ENCODE results near the gene GRIK1.
A peak's percentile ranks its signal among the peaks of the same experiment; 100 is the strongest.

GRIK1 gene

DNA sequence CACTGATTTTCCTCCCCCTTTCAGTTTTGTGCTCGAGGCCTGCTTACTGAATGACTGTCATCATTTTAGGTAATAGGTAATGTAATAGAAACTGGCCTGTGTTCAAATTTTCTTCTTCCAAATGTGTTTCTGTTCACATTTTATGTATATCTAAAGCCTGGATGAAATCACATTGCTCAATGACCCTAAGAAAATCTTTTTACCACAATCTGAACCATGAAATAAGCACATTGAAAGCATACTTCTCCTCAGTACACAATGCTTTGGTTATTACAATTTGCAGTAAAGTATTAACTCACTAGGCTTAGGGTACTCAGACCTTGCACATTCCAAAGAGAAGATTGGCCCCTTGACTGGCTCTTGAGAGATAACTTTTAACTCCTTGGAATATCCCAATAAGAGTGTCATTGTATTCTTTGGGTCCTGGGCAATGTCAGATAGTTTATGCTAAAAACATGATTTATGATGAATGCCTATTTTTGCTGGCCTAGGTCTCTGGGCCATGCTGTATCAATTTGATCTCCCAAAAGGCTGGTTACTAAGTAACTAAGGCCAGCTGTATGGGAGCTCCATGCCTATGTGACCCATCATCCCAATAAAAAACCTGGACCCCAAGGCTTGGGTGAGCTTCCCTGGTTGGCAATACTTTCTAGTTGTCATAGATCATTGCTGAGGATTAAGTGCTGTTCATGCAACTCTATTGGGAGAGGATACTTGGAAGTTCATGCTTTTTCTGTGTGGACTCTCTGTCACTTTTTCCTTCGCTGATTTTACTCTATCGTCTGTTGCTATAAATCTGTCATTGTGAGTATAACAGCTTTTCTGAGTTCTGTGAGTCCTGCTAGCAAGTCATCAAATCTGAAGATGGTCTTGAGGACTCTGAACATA, 293.9 kb downstream of the GRIK1 start:
- Mint-ChIP-seq H3K36me3 (ENCODE audit: low read depth) (no peaks in the 10 kb centered on the region), H3K4me3 (no peak overlapping the region), H3K4me1 (no peaks in the 10 kb centered on the region), H3K27ac (peak overlapping the region; percentile 47 to 76 (median 54)), H3K9me3 (no peaks in the 10 kb centered on the region), H3K27me3 (ENCODE audit: low read depth) (no peaks in the 10 kb centered on the region)
- TF ChIP-seq, protein P1, sequence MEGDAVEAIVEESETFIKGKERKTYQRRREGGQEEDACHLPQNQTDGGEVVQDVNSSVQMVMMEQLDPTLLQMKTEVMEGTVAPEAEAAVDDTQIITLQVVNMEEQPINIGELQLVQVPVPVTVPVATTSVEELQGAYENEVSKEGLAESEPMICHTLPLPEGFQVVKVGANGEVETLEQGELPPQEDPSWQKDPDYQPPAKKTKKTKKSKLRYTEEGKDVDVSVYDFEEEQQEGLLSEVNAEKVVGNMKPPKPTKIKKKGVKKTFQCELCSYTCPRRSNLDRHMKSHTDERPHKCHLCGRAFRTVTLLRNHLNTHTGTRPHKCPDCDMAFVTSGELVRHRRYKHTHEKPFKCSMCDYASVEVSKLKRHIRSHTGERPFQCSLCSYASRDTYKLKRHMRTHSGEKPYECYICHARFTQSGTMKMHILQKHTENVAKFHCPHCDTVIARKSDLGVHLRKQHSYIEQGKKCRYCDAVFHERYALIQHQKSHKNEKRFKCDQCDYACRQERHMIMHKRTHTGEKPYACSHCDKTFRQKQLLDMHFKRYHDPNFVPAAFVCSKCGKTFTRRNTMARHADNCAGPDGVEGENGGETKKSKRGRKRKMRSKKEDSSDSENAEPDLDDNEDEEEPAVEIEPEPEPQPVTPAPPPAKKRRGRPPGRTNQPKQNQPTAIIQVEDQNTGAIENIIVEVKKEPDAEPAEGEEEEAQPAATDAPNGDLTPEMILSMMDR (IDR thresholded peaks at IDR 0.05; ENCODE audit: unreplicated experiment in 3 of 3) = no peak

GRCh38 chr21:29643289-29643688, 296.5 kb downstream of the GRIK1 start:
- Mint-ChIP-seq H3K9me3 (no peaks in the 10 kb centered on the region), H3K4me3 (no peak overlapping the region), H3K27me3 (ENCODE audit: low read depth) (no peaks in the 10 kb centered on the region), H3K27ac (no peak overlapping the region), H3K4me1 (peaks cover 5% of the 10 kb centered on the region), H3K36me3 (ENCODE audit: low read depth) (no peaks in the 10 kb centered on the region)
- TF ChIP-seq, protein P1 (IDR thresholded peaks at IDR 0.05; ENCODE audit: unreplicated experiment in 3 of 3) = no peak

DNA sequence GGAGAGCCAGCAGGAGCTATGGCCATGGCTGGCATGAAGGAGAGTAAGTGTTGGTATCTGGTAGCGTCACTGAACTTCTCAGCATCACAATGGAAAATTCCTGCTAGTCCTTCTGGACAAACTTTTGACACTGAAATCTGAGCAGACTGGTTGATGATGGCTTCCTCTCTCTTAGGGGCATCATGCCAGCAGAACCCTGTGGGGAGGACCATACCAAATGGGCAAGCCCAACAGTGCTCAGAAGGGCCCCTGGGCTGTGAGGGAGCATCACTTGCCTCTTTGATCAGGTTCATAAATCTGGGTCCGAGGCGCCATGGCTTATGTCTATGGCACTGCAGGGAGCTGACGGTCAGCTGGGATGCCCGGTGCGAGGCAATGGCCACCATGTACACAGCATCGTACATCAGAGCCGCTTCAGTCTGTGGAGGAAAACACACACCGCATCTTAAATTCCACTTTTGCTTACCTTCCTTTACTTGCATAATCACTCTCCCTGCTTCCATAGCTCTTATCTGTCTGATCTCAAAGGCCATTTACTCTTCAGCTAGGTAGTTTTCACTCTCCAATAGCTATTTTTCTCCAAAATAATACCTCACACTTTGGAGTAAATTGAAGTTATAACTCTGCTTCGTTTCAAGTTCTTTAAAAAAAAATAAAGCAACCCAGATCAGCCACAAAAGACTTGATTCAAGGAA, 297.1 kb downstream of the GRIK1 start:
- H3K27ac Mint-ChIP-seq = no peak overlapping the region
- no peaks in the 10 kb centered on the region for H3K9me3 Mint-ChIP-seq
- H3K27me3 Mint-ChIP-seq (ENCODE audit: low read depth) = no peaks in the 10 kb centered on the region
- H3K4me1 Mint-ChIP-seq = peaks cover 5% of the 10 kb centered on the region
- H3K36me3 Mint-ChIP-seq (ENCODE audit: low read depth) = no peaks in the 10 kb centered on the region
- TF ChIP-seq, protein P1 (IDR thresholded peaks at IDR 0.05; ENCODE audit: unreplicated experiment in 3 of 3) = no peak
- H3K4me3 Mint-ChIP-seq = no peak overlapping the region

DNA sequence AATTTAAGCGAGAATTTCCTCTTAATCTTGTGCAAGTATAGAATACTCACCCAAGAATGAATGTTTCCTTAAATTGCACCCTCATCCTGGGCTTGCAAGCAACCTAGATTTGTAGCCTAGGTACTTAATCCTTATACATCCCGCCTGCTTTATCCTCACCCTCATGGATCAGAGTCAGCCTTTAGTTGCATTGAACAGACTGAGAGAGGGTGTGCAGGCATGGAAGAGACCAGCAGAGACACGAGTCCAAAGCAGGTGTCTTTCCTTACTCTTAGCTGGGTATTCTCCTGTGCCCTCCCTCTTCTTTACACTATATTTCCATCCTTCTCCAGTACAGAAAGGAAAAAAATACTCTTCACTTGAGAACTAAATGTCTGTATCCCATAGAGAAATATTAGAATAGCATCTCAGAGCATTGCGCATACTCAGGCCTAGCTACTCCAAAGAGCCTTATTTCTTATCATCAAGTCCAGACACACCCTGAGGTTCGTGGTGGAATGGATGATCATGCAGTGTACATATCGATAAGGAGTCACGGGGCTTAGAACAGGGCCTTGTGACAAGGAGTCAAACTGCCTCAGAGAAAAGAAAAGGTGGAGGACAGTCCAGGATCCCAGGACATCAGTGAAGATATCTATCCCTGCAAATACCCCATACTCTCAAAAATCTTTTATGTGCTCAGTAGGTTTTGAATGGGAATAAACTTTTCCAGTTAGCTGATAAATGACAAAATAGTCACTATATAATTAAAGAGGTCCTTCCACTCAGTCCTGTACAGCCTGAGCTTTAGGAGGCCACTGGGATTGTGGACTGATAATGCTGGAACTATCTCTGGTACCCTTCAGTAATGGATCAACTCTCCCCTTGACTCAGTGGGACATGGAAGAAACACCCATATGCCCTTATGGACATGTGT, 297.9 kb downstream of the GRIK1 start:
- no peak overlapping the region for H3K27ac Mint-ChIP-seq
- no peaks in the 10 kb centered on the region for H3K36me3 Mint-ChIP-seq (ENCODE audit: low read depth)
- H3K4me3 Mint-ChIP-seq = no peak overlapping the region
- TF ChIP-seq, protein P1 (IDR thresholded peaks at IDR 0.05; ENCODE audit: unreplicated experiment in 3 of 3) = no peak
- no peaks in the 10 kb centered on the region for H3K9me3 Mint-ChIP-seq
- no peaks in the 10 kb centered on the region for H3K27me3 Mint-ChIP-seq (ENCODE audit: low read depth)
- peaks cover 5% of the 10 kb centered on the region for H3K4me1 Mint-ChIP-seq

DNA sequence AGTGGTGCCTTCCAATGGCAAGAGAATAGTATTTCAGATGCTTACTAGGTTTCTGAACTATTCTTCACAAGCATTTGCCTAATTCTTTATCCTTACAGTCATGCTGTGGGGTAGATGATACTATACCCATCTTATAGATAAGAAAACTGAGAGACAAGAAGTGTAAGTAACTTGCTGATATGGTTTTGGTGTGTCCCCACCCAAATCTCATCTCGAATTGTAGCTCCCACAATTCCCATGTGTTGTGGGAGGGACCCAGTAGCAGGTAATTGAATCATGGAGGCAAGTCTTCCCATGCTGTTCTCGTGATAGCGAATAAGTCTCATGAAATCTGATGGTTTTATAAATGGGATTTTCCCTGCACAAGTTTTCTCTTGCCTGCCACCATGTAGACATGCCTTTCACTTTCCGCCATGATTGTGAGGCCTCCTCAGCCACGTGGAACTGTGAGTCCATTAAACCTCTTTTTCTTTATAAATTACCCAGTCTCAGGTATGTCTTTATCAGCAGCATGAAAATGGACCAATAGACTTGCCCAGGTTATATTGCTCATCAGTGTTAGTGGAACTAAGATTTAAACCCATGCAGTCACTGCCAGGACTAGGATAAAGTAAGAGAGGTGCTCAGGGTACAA, 298.7 kb downstream of the GRIK1 start:
- no peak overlapping the region for H3K4me3 Mint-ChIP-seq
- H3K9me3 Mint-ChIP-seq = no peaks in the 10 kb centered on the region
- TF ChIP-seq, protein P1 (IDR thresholded peaks at IDR 0.05; ENCODE audit: unreplicated experiment in 3 of 3) = no peak
- peaks cover 5% of the 10 kb centered on the region for H3K4me1 Mint-ChIP-seq
- H3K27ac Mint-ChIP-seq = no peak overlapping the region
- no peaks in the 10 kb centered on the region for H3K27me3 Mint-ChIP-seq (ENCODE audit: low read depth)
- no peaks in the 10 kb centered on the region for H3K36me3 Mint-ChIP-seq (ENCODE audit: low read depth)

All from nephron (organoid).